ENCODE measurements around the gene GOLGA8A.
"Not testable (repeated sequence)": the region's sequence is repeated elsewhere in the genome, so short reads cannot be mapped to it uniquely, and the experiment has no call there.

Gene GOLGA8A

DNA sequence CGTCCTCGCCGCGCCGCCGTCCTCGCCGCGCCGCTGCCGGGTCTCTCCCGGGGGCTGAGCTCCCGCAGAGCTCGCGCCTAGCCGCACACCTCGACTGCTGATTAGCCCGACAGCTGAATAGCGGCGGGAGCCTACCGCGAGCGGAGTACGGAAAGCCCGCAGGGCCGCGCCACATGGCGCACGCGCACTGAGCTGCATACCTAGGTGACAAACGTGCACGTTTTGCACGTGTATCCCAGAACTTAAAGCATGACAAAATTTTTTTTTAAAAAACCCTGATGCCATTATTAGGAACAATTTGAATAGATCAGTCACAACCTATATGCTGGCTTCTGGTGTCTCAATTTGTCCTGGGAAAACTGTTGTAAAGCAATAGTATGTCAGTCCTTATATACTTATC is at the start of gene GOLGA8A:
GOLGA8A (minus strand) TSS at position 122 of the 400 bp plus-strand sequence. CDS start 48,117 bp downstream, outside the sequence.
- peak; percentile 26 to 32 for DNase-seq

DNA sequence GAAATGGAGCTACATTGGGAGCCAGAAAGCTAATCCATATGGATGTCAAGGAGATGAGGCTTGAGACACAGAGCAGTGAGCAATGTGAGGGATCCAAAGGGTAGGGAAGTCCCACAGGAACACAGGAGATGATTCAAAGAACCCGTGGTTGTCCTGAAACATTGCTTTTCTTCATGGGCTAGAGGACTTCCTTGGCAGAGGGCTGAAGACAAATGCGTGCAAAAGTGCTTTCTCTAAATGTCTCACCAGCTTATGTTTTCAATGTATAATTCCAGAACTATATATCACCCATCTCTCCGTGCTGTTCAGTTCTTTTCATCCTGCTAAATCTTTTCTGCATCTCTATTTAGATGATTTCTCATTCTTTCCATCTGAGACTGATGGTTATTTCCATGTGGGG is 46.0 kb upstream of the GOLGA8A start:
- DNase-seq = no peak

DNA sequence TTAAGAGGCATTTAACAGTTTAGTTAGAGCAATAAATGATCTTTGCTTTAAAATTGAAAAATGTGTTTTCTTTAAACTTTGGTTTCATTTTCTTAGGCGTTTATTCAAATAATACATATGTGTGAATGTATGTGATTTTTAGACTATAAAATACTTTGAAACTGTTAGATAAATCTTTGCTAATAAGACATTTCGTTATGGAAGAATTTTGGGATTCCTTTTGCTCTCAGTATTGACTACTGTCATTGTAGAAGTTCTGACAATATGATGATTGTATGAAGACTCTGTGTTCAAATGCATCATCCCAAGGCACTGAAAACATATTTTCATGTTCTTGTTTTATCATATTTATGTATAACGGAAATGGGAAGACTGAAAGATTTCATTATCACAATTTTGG is 43.8 kb upstream of the GOLGA8A start:
- no peak for DNase-seq

DNA sequence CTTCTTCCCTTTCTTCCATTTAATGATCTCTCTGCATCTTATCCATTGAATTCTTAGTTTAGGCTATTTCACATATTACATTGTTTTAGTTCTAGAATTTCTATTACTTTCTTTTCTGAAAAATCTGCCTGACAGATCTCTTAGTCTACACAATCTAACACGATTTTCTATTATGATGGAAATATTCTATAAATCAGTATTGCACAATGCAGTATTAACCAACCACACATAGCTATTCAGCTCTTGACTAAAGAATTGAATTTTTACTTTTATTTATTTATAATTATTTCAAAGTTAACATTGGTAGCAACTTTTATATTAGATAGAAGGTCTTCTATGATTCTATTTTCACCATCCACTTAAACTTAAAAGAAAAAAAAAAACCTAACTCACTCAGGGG is 36.2 kb upstream of the GOLGA8A start:
- no peak for DNase-seq

DNA sequence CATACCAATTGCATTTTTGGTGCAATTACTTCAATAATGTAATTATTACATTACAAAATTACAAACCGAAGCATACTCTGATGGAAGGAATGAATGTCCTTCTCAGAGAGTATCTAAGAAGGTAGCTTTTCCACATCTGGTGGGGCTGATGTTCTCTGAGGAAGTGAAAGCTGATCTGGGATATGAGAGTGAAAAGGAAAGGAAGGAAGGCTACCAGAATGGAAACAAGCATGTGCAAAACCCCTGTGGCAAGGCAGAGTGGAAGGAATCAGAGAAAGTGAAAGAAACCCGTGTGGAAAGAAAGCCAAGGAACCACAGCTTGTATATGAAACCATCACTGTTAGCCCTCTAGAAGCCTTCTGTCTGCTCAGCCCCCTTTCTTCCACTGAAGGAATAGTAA is 35.3 kb upstream of the GOLGA8A start:
- DNase-seq = no peak

DNA sequence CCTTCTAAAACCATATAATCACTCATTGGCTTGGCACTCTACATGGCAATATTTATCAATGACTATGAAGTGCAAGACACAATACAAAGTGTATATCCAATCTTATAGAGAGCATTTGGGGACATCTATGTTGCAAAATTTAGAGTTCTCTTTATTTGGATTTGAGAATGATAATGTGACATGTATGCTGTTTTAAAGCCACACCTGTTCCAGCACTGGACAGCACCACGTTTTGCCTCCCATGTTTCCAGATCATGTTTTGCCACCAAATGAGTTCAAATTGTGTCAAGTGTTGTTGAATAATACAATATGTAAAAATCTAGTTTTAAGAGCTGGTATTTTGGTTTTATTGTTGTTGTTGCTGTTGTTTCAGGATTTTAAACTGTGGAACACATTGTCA is 33.3 kb upstream of the GOLGA8A start:
- no peak for DNase-seq

DNA sequence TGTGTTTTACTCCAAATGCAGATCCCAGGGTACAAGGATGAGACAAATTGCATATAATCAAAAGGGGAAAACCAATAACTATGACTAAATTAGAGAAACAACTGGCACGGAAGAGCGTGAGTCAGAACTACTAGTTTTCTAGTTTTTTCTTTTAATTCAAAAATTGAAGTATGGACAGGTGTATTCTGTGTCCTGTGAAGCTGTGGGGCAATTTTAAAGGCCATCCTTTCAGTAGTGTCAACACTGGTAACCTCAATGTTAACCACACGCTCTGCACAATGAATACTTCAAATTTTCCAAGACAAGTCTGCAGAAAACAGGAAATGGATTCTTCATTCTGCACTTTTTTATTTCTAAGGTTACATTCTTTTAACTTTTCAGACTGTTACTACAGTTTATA is 32.5 kb upstream of the GOLGA8A start:
- no peak for DNase-seq

DNA sequence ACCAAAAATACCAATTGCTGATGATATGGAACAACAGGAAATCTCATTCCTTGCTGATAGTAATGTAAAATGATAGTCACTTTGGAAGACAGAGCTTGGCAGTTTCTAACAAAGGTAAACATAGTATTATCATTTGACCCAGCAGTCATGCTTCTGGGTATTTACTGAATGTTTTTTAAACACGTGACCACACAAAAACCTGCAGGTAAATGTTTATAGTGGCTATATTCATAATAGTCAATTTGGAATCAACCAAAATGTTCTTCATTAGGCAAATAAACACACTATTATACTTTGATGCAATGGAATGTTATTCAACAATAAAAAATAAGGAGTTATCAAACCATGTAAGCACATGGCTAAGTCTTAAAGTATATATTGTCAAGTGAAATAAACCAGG is 24.1 kb upstream of the GOLGA8A start:
- DNase-seq = no peak

DNA sequence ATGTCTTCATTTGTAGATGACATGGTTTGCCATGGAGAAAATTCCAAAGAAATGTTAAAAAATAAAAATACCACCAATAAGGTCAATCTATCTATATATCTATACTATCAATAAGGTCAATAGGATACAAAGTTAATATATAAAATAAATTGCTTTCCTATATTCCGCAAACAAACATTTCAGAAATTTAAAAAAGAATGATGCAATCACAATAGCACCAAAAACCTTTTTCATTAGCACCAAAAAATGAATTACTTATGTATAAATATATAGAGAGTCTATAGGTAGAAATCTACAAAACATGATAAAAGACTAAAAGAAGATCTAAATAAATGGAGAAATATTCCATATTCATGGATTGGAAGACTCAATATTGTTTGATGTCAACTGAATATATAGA is 22.8 kb upstream of the GOLGA8A start:
- DNase-seq = no peak

- DNase-seq = no peak
Measured at GRCh38 chr15:34456658-34457057, 19.1 kb upstream of the GOLGA8A start.

DNA sequence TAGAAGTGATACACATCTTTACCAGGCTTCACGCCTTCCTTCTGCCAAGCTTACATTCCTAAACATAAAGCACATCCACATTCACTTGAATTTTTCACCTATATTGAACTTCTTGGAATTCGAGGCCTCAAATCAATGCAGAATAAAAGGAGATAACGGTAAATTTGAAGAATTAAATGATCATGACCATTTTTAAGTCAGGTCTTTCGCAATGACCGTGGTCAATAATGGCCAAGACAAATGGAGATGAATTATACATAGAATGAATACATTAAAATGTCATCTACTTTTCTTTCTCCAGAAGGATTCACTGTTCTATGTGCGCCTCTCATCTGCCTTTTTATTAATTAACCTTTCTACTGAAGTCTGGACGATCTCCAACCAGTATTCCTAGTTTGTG is 5.3 kb upstream of the GOLGA8A start:
- DNase-seq = no peak

GRCh38 chr15:34439878-34440277 is 2.3 kb upstream of the GOLGA8A start:
- no peak for DNase-seq

- no peak for DNase-seq
Measured at GRCh38 chr15:34436956-34437442, 609 bp downstream of the GOLGA8A start.

- DNase-seq = no peak
Measured at GRCh38 chr15:34436126-34436955, 1.3 kb downstream of the GOLGA8A start.

- no peak for DNase-seq
Measured at GRCh38 chr15:34435658-34436057, 1.9 kb downstream of the GOLGA8A start.

DNA sequence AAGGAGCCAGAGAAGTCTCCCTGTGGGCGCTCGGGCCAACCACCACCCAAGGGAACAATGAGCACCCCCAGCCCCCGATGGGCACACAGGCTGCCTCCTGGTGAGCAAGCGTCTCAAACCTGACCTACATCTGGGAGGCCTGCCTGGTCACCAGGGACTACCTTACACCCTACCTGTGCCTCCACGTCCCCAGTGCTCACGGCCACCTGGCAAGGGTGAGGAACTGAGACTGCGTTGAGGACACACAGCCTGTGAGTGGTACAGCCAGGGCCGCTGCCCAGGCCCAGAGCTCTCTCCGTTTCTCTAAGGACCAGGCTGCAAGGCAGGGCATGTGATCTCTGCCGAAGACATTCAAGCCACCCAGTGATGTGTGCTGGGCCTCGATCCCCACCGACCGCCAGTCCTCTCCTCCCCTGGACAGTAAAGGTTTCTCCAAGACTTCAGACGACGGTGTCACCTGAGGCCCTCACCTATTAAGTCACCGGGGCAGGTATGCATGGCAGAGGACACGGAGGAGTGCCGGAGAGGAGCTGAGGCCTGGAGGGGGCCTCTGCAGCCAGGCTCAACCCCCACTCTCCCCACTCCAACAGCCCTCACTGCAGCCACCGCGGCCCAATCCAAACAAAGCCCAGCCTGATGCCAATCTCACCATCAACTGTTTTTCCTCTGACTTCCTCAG is 2.8 kb downstream of the GOLGA8A start:
- no peak for DNase-seq

GRCh38 chr15:34433956-34434626 is 3.5 kb downstream of the GOLGA8A start:
- DNase-seq = not testable (repeated sequence)

DNA sequence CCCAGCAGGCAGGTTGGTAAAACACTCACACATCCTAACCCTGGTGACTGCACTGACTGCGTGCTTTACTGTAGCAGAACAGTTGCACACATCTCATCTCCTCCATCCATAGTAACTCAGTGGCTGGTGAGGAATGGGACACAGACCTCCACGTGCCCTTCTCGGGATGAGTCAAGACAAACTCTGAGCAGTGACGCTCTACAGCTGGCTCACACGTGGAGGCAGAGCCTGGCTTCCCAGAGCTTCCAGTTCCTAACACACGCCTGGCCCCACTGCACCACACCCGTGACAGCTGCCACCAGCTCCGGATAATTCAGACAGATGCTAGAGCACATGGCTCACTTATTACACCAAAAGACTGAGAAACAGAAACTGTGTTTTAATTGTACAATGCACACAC is 7.0 kb downstream of the GOLGA8A start:
- not testable (repeated sequence) for DNase-seq

DNA sequence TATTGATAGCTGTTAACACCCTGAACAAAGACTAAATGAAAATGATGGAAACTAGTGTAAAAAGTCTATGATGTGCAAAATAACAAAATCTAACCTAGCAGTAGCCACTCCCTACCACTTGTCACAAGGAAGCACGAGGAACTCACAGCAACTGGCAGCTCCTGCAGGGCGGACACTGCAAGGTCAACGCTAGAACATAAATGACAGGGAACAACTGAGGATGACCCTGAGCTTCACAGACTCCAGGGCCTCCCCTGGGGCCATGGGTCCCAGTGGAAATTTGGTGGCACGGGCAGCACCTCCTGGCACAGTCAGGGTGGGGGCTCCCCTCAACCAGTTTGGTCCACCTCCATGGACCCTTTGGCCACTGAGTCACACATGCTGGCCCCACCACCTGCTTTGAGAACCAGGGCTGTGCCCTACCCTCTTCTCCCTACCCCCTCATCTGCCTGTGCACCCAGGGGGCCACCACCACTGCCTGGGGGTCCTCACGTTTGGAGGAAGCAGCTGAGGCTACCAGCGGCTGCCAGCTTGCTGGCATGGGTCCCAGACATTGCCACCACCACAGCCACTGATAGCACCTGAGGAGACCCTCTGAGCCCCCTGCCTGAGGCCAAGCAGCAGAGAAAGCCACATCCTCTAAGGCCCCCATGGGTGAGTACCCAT is 14.1 kb downstream of the GOLGA8A start:
- not testable (repeated sequence) for DNase-seq

DNA sequence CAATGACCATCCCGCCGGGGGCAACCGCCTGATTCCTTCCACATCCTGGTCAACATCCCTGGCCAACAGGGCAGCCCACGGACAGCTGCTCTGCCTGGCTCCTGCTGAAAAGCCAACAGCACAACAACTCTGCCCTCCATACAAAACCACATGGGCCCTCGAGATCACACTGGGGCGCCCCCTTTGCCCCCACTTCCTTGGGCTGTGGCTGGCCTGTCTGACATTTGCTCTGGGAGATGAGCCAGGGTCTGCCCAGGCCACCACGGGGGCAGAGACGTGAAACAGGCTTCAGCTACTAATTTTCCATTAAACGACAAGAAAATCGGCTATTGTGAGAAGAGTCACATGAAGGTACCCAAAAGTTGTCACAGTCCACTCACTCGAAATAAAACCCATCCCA is 16.7 kb downstream of the GOLGA8A start:
- not testable (repeated sequence) for DNase-seq

DNA sequence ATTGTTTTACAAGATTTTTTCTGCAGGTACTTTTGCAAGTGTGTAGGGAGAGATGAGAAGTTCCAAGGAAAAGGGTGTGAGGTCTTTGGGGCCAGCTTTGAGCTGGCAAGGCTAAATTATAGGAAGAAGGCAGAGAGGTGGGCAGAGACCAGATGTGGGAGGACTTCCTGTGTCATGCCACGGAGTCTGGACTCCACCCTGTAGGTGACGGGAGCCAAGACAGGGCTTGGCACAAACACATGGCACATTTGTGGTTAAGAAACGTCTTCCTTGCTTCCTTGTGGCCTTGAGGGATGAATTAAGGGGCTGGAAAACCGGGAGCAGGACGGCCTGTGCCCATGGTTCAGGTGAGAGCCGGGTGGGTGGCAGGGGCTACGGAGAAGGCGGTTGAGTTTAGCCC is 19.2 kb downstream of the GOLGA8A start:
- not testable (repeated sequence) for DNase-seq

DNA sequence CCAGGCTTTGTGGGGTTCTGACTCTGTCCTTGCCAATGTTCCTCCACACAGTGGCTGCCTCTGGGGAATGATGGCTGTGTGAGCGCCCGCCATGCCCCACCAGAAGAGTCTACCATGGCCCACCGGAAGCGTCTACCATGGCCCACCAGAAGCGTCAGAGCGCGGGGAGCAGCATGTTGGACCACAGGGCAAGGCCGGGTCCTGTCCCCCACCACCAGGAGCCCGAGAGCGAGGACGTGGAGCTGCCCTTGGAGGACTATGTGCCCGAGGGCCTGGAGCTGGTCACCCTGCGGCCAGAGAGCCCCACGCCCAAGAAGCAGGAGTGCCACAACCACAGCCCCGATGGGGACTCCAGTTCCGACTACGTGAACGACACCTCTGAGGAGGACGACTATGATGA is 28.1 kb downstream of the GOLGA8A start:
- DNase-seq = not testable (repeated sequence)

GRCh38 chr15:34408973-34409372 is 28.6 kb downstream of the GOLGA8A start:
- not testable (repeated sequence) for DNase-seq

All from AML-193 (cell line).